ENCODE measurements around the gene SLC17A2.
"Not testable (repeated sequence)": the region's sequence is repeated elsewhere in the genome, so short reads cannot be mapped to it uniquely, and the experiment has no call there.

SLC17A2 gene

DNA sequence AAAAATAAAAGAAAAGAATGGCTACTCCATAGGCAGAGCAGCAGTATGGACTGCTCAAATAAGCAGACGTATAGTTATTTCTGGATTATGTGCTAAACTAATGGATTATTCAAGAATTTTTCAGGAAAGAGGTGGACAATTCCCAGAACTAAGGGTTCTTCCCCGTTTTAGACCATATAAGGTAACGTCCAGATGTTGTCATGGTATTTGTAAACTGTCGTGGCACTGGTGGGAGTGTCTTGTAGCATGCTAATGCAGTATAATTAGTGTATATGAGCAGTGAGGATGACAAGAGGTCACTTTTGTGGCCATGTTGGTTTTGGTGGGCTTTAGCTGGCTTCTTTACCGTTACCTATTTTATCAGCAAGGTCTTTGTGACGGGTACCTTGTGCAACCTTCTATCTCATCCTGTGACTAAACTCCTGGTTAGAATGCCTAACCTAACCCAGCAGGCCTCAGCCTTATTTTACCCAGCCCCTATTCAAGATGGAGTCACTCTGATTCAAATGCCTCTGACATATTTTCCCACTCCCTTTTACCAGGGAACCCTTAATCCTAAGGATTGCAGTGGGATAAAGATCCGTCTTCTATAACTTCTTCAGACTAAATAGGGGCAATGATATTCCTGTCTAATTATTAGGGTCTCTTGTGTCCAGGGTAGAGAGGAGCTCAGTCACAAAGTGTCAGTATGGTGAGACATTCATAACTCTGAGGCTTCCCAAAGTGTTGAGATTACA is 21.0 kb upstream of the SLC17A2 start:
- DNase-seq = no peak

DNA sequence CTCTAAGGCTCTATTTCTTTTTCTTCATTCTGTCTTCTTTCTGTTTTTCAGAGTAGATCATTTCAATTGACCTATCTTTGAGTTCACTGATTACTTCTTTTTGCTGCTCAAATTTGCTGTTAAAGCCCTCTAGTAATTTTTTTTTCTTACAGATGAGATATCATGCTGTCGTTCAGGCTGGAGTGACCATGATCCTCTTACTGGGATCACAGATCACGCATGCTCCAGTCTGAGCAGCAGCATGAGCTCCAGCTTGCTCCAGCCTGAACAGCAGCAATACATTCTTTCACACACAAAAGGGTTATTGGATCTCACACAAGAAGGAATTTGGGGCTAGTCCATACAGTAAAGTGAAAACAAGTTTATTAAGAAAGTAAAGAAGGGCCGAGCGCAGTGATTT is 19.8 kb upstream of the SLC17A2 start:
- no peak for DNase-seq

- no peak for DNase-seq
Measured at GRCh38 chr6:25949695-25950094, 19.2 kb upstream of the SLC17A2 start.

DNA sequence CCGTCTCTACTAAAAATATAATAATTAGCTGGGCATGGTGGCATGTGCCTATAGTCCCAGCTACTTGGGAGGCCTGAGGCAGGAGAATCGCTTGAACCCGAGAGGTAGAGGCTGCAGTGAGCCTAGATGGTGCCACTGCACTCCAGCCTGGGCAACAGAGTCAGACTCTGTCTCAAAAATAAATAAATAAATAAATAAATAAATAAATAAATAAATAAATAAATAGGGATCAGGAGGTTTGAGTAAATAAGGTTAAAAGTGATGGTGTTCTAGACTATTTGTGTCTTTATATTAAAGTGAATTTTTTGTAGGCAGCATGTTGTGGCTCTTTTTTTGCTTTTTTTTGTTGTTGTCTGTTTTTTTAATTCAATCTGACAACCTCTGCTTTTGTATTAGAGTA is 17.0 kb upstream of the SLC17A2 start:
- DNase-seq = not testable (repeated sequence)

DNA sequence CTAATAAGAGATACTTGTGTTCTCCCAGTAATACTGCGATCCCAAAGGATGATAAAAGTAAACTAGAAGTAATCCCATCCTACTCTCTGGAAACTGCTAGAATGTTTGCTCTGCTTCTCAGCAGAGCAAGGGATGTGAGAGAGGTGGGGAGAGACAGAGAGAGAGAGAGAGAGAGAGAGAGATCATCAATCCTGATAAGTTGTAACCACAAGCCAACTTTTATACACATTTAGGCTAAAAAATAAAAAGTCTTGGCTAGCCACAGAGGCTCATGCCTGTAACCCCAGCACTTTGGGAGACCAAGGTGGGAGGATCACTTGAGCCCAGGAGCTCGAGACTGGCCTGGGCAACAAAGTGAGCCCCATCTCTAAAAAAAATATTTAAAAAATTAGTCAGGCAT is 16.1 kb upstream of the SLC17A2 start:
- DNase-seq = no peak

DNA sequence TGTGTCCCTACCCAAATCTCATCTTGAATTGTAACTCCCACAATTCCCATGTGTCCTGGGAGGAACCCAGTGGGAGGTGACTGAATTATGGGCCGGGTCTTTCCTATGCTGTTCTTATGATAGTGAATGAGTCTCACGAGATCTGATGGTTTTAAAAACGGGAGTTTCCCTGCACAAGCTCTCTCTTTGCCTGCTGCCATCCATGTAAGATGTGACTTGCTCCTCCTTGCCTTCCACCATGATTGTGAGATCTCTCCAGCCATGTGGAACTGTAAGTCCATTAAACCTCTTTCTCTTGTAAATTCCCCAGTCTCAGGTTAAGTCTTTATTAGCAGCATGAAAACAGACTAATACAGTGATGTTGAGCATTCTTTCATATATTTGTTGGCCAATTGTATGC is 15.2 kb upstream of the SLC17A2 start:
- not testable (repeated sequence) for DNase-seq

- DNase-seq = no peak
Measured at GRCh38 chr6:25944688-25945574, 14.4 kb upstream of the SLC17A2 start.

DNA sequence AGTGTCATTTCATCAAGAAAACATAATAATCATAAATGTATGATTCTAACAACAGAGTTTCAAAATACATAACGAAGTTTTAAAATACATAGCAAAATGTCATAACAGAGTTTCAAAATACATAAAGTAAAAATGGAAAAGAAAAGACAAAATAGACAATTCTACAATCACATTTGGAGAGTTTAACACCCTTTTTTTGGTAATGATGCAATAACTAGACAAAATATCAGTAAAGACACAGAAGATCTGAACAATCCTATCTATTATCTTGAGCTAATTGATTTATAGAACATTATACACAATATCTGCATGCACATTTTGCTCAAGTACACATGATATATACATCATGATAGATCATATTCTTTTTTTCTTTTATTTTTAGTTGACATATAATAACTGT is 13.4 kb upstream of the SLC17A2 start:
- no peak for DNase-seq

DNA sequence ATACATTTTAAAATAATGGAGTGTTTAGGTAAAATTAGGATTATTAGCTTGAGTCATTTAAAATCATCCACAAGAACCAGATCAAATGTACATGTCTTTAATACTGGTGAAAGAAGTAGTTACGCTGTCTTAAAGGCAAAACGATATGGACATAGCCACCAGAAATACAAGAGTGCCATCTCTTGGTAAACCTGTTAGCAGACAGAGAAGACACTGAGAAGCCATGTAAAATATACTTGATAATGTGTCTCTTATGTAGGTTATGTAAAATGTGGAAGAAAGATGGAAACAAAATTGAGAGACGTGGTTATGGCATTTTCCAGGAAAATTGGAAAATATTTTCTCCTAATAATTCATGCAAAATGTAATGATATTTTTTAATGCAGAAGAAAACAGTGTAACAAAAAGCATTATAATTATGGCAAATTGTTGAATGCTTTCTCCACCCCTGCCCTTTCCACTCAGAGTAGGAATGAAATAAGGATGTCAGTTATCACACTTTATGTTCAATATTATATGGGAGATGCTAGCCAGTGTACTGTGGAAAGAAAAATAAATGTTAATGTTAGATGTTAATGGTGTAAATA is 12.2 kb upstream of the SLC17A2 start:
- no peak for DNase-seq

- DNase-seq = no peak
Measured at GRCh38 chr6:25939593-25939992, 9.1 kb upstream of the SLC17A2 start.

DNA sequence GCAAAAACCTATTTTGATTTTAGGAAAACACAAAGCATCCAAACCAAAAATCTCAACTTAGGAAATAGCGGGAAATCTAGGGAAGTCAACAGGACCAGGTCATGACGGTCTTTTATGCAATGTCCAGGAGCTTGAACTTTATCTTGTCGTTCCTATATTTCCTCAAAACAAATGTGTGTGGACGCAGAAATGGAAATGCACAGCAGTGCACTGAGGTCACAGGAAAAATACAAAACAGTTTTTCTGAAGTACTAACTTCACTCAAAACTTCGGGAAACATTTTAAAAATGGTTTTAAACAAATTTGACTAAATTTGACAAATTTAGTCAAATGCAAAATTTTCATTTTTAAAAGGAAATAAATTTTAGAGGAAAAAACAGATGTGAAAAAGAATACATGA is 5.5 kb upstream of the SLC17A2 start:
- no peak for DNase-seq

- DNase-seq = no peak
Measured at GRCh38 chr6:25934735-25935313, 4.3 kb upstream of the SLC17A2 start.

DNA sequence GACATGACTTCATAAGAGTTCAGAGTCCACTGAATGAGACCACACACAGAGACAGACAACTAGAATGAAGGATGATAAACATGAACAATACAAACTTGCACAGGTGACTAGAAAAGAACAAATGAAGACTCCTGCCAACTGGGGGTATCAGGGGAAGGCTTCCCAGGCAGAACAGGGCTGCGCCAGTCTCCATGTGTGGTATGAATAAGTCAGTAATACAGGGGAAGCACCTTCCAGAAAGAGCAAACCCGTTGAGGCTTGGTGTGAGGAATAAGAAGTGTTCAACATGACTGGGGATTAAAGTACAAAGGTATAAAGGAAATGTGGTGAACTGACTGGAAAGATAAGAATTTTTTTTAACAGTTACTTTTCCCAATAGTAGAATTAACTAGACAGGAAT is 3.7 kb upstream of the SLC17A2 start:
- no peak for DNase-seq

- DNase-seq = no peak
Measured at GRCh38 chr6:25931411-25931709, 869 bp upstream of the SLC17A2 start.

DNA sequence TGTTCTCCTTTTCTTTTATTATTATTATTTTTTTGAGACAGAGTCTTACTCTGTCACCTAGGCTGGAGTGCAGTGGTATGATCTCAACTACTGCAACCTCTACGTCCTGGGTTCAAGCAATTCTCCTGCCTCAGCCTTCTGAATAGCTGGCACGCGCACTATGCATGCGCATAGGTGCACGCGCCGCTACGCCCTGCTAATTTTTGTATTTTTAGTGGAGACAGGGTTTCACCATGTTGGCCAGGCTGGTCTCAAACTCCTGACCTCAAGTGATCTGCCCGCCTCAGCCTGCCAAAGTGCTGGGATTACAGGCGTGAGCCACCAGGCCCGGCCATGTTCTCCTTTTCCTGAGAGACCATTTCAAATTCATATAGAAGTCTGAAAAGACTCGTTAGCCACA is 706 bp downstream of the SLC17A2 start:
- not testable (repeated sequence) for DNase-seq

GRCh38 chr6:25928562-25929324 is 1.7 kb downstream of the SLC17A2 start:
- no peak for DNase-seq

DNA sequence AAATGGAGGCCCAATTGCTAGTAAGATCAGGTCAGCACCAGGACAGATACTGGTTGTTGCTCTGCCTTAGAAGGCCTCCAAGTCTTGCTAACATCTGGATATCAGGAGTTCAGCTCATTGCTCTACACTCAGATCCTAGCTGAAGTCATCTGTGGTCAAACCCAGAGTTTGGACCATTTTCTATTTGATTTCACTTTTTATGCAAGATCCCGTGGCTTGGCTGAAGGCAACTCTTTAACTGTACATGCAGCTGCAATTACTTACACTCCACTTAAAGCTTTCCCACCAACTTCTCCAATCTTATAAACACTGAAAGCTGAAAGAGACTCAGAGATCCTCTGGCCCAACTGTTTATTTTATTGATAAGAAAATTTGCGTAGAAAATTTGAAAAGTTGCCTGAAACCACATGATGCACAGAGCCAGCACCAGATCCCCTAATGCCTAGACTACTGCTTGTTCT is 2.7 kb downstream of the SLC17A2 start:
- DNase-seq = no peak

- no peak for DNase-seq
Measured at GRCh38 chr6:25927178-25927577, 3.3 kb downstream of the SLC17A2 start.

- DNase-seq = no peak
Measured at GRCh38 chr6:25925876-25926275, 4.6 kb downstream of the SLC17A2 start.

- no peak for DNase-seq
Measured at GRCh38 chr6:25922301-25922700, 8.2 kb downstream of the SLC17A2 start.

GRCh38 chr6:25921525-25922203 is 8.8 kb downstream of the SLC17A2 start:
- no peak for DNase-seq
